NT2/D1 (cell line): ENCODE data around the gene NEDD9.

Source experiments
- SUZ12 ChIP-seq: IDR thresholded peaks from 2 replicates; pipeline ENCODE4 v1.6.1; 2011; ENCODE audit not compliant: insufficient read length, insufficient read depth; ENCODE audit errors: extremely low read depth
- YY1 ChIP-seq: IDR thresholded peaks from 2 replicates; pipeline ENCODE4 v1.6.1; 2011; ENCODE audit not compliant: insufficient read length, insufficient read depth
- ZNF274 ChIP-seq: IDR thresholded peaks from 2 replicates; pipeline ENCODE4 v1.6.1; 2011; ENCODE audit warnings: mild to moderate bottlenecking, low read depth, low read length

DNA sequence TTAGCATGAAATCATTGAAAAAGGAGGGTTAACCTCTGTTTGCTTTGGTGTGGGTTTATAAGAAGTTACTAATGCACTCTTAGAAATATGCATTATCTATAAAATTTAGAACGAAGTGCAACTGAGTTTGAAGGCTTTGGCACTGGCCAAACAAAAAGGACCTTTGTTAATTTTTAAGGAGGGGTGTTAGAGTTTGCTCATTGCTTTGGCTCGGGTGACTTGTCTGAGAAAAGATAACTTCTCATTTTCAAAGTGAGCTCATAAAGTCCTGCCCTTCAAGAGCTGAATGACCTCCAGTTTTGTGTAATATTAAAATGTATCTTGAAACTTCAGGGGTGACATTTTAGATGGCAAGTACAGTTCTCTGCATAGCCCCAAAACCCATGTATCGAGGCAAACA lies 25.9 kb downstream of the NEDD9 start:
- TF ChIP-seq SUZ12 = no peak
- TF ChIP-seq ZNF274 = no peak
- TF ChIP-seq YY1 = no peak
